Activated B cell treated with CpG ODN at 0.5 μM for 24 hours (primary cell): ENCODE results near the gene MIP. TPM values are rescaled to one million over a fixed set of nuclear protein-coding genes. Genes with fewer than 3 reads are reported as not detected.
"Not testable (repeated sequence)": the region's sequence is repeated elsewhere in the genome, so short reads cannot be mapped to it uniquely, and the experiment has no call there.

Source experiments
- ATAC-seq: fragments of 200-7000 bp; cut with Tn5 transposase; one replicate; pipeline ENCODE4 v1.10.0; 2021; ENCODE audit warnings: low read depth, mild to moderate bottlenecking, moderate library complexity
- CTCF ChIA-PET: fragments of 350-600 bp; sonication (Branson Sonifier 250); formaldehyde crosslinking; loops from one replicate; lab custom pipeline; 2021; ENCODE audit warnings: antibody characterized with exemption; lab: Charles Lee
- POLR2A ChIA-PET: fragments of 350-600 bp; sonication (Branson Sonifier 250); formaldehyde crosslinking; loops from one replicate; lab custom pipeline; 2021; ENCODE audit warnings: antibody characterized with exemption; lab: Charles Lee
- DNase-seq: peaks from one replicate; pipeline ENCODE4 v3.0.0; 2022
- H3K27ac Mint-ChIP-seq: one replicate; pipeline ENCODE4 v1.8.0; 2020; ENCODE audit warnings: mixed read lengths
- H3K27me3 Mint-ChIP-seq: one replicate; pipeline ENCODE4 v1.8.0; 2021; ENCODE audit warnings: mixed read lengths
- H3K36me3 Mint-ChIP-seq: one replicate; pipeline ENCODE4 v1.8.0; 2021; ENCODE audit warnings: low read depth, mixed read lengths
- H3K4me1 Mint-ChIP-seq: one replicate; pipeline ENCODE4 v1.8.0; 2021; ENCODE audit warnings: mixed read lengths
- H3K4me3 Mint-ChIP-seq: one replicate; pipeline ENCODE4 v1.8.0; 2020; ENCODE audit warnings: mild to moderate bottlenecking, mixed read lengths
- H3K9me3 Mint-ChIP-seq: one replicate; pipeline ENCODE4 v1.8.0; 2020; ENCODE audit warnings: mixed read lengths
- intact Hi-C: fragments of 100-400 bp; cut with micrococcal nuclease; formaldehyde crosslinking; loops from one replicate; pipeline ENCODE4 v1.15.1; 2024
- total RNA-seq: library from RNA; stranded (reverse); gene quantifications from 2 replicates; pipeline ENCODE4 v1.2.3, GENCODE V29; 2022
- TF ChIP-seq, protein P1 (sequence below): fragments of 200-600 bp; IDR thresholded peaks from one replicate; pipeline ENCODE4 v1.8.0; 2022; ENCODE audit warnings: antibody characterized with exemption, mild to moderate bottlenecking

Gene MIP
- total RNA-seq, 1 donor from 2014 or later = not detected

- H3K4me1 Mint-ChIP-seq = no peaks in the 10 kb centered on the region
- no peak for ATAC-seq
- peaks cover 2% of the 10 kb centered on the region for H3K36me3 Mint-ChIP-seq
- no peak overlapping the region for H3K27ac Mint-ChIP-seq
- DNase-seq = no peak
- H3K9me3 Mint-ChIP-seq = no peaks in the 10 kb centered on the region
- CTCF ChIA-PET = no interaction called here
- POLR2A ChIA-PET = no interaction called here
- H3K4me3 Mint-ChIP-seq = no peak overlapping the region
- TF ChIP-seq, protein P1, sequence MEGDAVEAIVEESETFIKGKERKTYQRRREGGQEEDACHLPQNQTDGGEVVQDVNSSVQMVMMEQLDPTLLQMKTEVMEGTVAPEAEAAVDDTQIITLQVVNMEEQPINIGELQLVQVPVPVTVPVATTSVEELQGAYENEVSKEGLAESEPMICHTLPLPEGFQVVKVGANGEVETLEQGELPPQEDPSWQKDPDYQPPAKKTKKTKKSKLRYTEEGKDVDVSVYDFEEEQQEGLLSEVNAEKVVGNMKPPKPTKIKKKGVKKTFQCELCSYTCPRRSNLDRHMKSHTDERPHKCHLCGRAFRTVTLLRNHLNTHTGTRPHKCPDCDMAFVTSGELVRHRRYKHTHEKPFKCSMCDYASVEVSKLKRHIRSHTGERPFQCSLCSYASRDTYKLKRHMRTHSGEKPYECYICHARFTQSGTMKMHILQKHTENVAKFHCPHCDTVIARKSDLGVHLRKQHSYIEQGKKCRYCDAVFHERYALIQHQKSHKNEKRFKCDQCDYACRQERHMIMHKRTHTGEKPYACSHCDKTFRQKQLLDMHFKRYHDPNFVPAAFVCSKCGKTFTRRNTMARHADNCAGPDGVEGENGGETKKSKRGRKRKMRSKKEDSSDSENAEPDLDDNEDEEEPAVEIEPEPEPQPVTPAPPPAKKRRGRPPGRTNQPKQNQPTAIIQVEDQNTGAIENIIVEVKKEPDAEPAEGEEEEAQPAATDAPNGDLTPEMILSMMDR = no peak
- intact Hi-C loops = no loop called here
- H3K27me3 Mint-ChIP-seq = no peaks in the 10 kb centered on the region
These were observed 45.5 kb downstream of the MIP start for GRCh38 chr12:56408799-56409417.

DNA sequence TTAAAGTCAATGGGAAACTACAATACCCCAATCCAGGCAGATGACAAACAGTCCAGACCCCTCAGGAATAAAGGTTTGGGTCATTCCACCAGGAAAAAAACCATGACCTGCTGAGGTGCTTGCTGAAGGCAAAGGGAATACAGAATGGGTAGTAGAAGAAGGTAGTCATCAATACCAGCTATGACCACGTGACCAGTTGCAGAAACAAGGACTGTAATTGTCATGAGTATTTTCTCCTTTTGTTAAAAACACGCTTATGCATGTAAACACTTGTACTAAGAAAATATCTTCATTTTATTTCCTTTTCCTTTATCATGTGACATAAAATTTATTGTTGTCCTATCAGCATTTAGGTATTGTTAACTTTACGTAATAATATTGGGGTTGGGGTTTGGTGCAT is 50.2 kb downstream of the MIP start:
- CTCF ChIA-PET = not testable (repeated sequence)

GRCh38 chr12:56401612-56402011 is 52.8 kb downstream of the MIP start:
- CTCF ChIA-PET, ATAC-seq, DNase-seq, H3K36me3 Mint-ChIP-seq, H3K4me3 Mint-ChIP-seq, intact Hi-C loops, H3K27me3 Mint-ChIP-seq, POLR2A ChIA-PET, H3K4me1 Mint-ChIP-seq, H3K27ac Mint-ChIP-seq: not testable (repeated sequence)
- peaks cover 12% of the 10 kb centered on the region for H3K9me3 Mint-ChIP-seq

More for the DNA sequence above, 50.2 kb downstream of the MIP start:
- intact Hi-C loops, H3K27ac Mint-ChIP-seq, H3K27me3 Mint-ChIP-seq, H3K4me1 Mint-ChIP-seq, DNase-seq, POLR2A ChIA-PET, H3K36me3 Mint-ChIP-seq, H3K4me3 Mint-ChIP-seq, ATAC-seq, H3K9me3 Mint-ChIP-seq: not testable (repeated sequence)

GRCh38 chr12:56401125-56401524 is 53.3 kb downstream of the MIP start:
- ATAC-seq, H3K27ac Mint-ChIP-seq, H3K27me3 Mint-ChIP-seq, H3K4me1 Mint-ChIP-seq, H3K36me3 Mint-ChIP-seq, CTCF ChIA-PET, intact Hi-C loops, H3K4me3 Mint-ChIP-seq, POLR2A ChIA-PET, DNase-seq: not testable (repeated sequence)
- H3K9me3 Mint-ChIP-seq = peaks cover 12% of the 10 kb centered on the region

Other genes with a start within 250 kb of the MIP start
- gene RNF41, start 232.7 kb downstream of the MIP start, total RNA-seq = 75.8 and 86.0 TPM in 2 replicates
- 27.7 and 31.4 TPM in 2 replicates for gene NABP2, start 230.3 kb downstream of the MIP start, total RNA-seq
- gene SLC39A5, start 224.6 kb downstream of the MIP start, total RNA-seq = 0.37 and 1.00 TPM in 2 replicates
- 44.1 and 44.8 TPM in 2 replicates for gene ANKRD52, start 196.3 kb downstream of the MIP start, total RNA-seq
- 30.2 and 35.6 TPM in 2 replicates for gene COQ10A, start 187.7 kb downstream of the MIP start, total RNA-seq
- gene CS, start 154.3 kb downstream of the MIP start, total RNA-seq = 229 and 233 TPM in 2 replicates
- 72.1 and 98.8 TPM in 2 replicates for gene CNPY2, start 138.7 kb downstream of the MIP start, total RNA-seq
- gene PAN2, start 120.7 kb downstream of the MIP start, total RNA-seq = 86.3 and 98.9 TPM in 2 replicates
- 5.6 and 7.2 TPM in 2 replicates for gene IL23A, start 115.8 kb downstream of the MIP start, total RNA-seq
- gene STAT2, start 94.5 kb downstream of the MIP start, total RNA-seq = 159 and 177 TPM in 2 replicates
- not detected in 2 replicates for gene APOF, start 91.8 kb downstream of the MIP start, total RNA-seq
- gene TIMELESS, start 5.2 kb downstream of the MIP start, total RNA-seq = 31.8 and 35.0 TPM in 2 replicates
- gene SPRYD4, start 13.9 kb upstream of the MIP start, total RNA-seq = 5.8 and 7.5 TPM in 2 replicates
- gene GLS2, start 33.5 kb upstream of the MIP start, total RNA-seq = 2.6 and 3.5 TPM in 2 replicates
- 2.7 and 3.4 TPM in 2 replicates for gene RBMS2, start 67.2 kb upstream of the MIP start, total RNA-seq
- gene BAZ2A, start 175.7 kb upstream of the MIP start, total RNA-seq = 153 and 192 TPM in 2 replicates
- gene ATP5F1B, start 191.3 kb upstream of the MIP start, total RNA-seq = 499 and 503 TPM in 2 replicates
- gene PTGES3, start 233.6 kb upstream of the MIP start, total RNA-seq = 183 and 185 TPM in 2 replicates